ENCODE measurements around the gene OR51V1.
"Not testable (repeated sequence)": the region's sequence is repeated elsewhere in the genome, so short reads cannot be mapped to it uniquely, and the experiment has no call there.

- TF ChIP-seq CTCF (IDR thresholded peaks at IDR 0.05); EZH2 (IDR thresholded peaks at IDR 0.05; ENCODE audit: borderline replicate concordance, insufficient read depth, low read depth, low read length, poor library complexity, severe bottlenecking): not testable (repeated sequence)
Measured at GRCh38 chr11:5165898-5166297, 34.6 kb downstream of the OR51V1 start.

Measured in B cell (primary cell).